Smooth muscle cell (in vitro differentiated cells): ENCODE measurements around the gene TEX35. TPM values are rescaled to one million over a fixed set of nuclear protein-coding genes. Genes with fewer than 3 reads are reported as not detected.

Experiments
- DNase-seq: peaks from one replicate; lab custom pipeline; 2025; ENCODE audit not compliant: unreplicated experiment; lab: John Stamatoyannopoulos, UW
- H2AFZ ChIP-seq: fragments of 200-600 bp; sonication (generic); 2 replicates; pipeline ENCODE4 v1.6.0; 2016; ENCODE audit warnings: antibody characterized with exemption, low read depth, mild to moderate bottlenecking
- H3F3A ChIP-seq: fragments of 200-600 bp; sonication (generic); 2 replicates; pipeline ENCODE4 v1.6.0; 2017; ENCODE audit warnings: antibody characterized with exemption, low read depth
- H3K27ac ChIP-seq: fragments of 200-600 bp; sonication (generic); 2 replicates; pipeline ENCODE4 v1.5.1; 2016; ENCODE audit warnings: low read depth, mild to moderate bottlenecking
- H3K27me3 ChIP-seq: fragments of 200-600 bp; sonication (generic); 2 replicates; pipeline ENCODE4 v1.6.1; 2016; ENCODE audit warnings: low read depth, mild to moderate bottlenecking
- H3K36me3 ChIP-seq: fragments of 200-600 bp; sonication (generic); 2 replicates; pipeline ENCODE4 v1.5.1; 2016; ENCODE audit warnings: low read depth
- H3K4me1 ChIP-seq: fragments of 200-600 bp; sonication (generic); 2 replicates; pipeline ENCODE4 v1.5.1; 2016; ENCODE audit warnings: low read depth
- H3K4me2 ChIP-seq: fragments of 200-600 bp; sonication (generic); 2 replicates; pipeline ENCODE4 v1.6.0; 2016; ENCODE audit warnings: mild to moderate bottlenecking
- H3K4me3 ChIP-seq: fragments of 200-600 bp; sonication (generic); 2 replicates; pipeline ENCODE4 v1.5.1; 2016; ENCODE audit warnings: mild to moderate bottlenecking
- H3K79me2 ChIP-seq: fragments of 200-600 bp; sonication (generic); 2 replicates; pipeline ENCODE4 v1.6.0; 2016; ENCODE audit warnings: low read depth, mild to moderate bottlenecking
- H3K9ac ChIP-seq: fragments of 200-600 bp; sonication (generic); 2 replicates; pipeline ENCODE4 v1.6.0; 2016; ENCODE audit warnings: low read depth
- H3K9me3 ChIP-seq: fragments of 200-600 bp; sonication (generic); replicated peaks from 2 replicates; pipeline ENCODE4 v1.5.1; 2016; ENCODE audit warnings: low read depth
- H4K20me1 ChIP-seq: fragments of 200-600 bp; sonication (generic); 2 replicates; pipeline ENCODE4 v1.6.0; 2016; ENCODE audit warnings: low read depth
- WGBS: methylation state at CpG from one replicate; pipeline ENCODE4 v1.1.7; 2016; ENCODE audit warnings: low lambda C conversion rate; 5-methylcytosine and 5-hydroxymethylcytosine counted together
- polyA plus RNA-seq: library from polyadenylated mRNA; unstranded; fragments of >200 nt; fragmentation: Nextera tagmentation; extraction: Ambion mirVana; gene quantifications from 2 replicates; pipeline ENCODE4 v1.2.1, GENCODE V29; 2016
- total RNA-seq: library from RNA; depleted of rRNA; stranded (reverse); fragments of >200 nt; gene quantifications from 2 replicates; pipeline ENCODE4 v1.2.3, GENCODE V29; 2014
- TF ChIP-seq, protein P1 (sequence below): fragments of 200-600 bp; sonication (generic); IDR thresholded peaks from 2 replicates; pipeline ENCODE4 v1.5.1; 2017; ENCODE audit warnings: borderline replicate concordance, mild to moderate bottlenecking, antibody characterized with exemption; ENCODE audit not compliant: insufficient read depth, poor library complexity, severe bottlenecking

TEX35 gene
- total and polyA plus RNA-seq, 2 experiments from 2014 or later = not detected

DNA sequence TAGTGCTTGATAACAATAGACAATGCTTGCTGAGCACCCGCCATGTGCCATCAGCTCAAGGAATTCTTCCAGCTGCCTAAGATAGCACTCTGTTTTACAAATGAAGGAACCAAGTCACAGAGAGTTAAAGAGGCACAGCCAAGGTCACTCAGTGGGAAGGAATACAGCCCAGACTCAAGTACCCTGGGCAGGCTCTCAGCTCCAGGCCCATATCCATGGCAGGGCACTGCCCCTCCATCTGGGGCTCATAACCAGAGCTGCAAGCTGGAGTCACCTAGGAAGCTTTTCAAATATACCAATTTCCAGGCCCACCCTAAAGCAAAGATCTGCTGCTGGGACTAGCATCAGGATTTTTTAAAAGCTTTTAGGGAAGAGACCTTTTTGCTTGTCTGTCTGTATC is 17.8 kb upstream of the TEX35 start:
- no peak overlapping the region for H3K27ac ChIP-seq
- H2AFZ ChIP-seq = no peak overlapping the region
- no peaks in the 10 kb centered on the region for H3K36me3 ChIP-seq
- no peak overlapping the region for H3K4me2 ChIP-seq
- WGBS = 94% methylated on average over 1 of the region's 1 CpG
- no peaks in the 10 kb centered on the region for H3K4me1 ChIP-seq
- TF ChIP-seq, protein P1, sequence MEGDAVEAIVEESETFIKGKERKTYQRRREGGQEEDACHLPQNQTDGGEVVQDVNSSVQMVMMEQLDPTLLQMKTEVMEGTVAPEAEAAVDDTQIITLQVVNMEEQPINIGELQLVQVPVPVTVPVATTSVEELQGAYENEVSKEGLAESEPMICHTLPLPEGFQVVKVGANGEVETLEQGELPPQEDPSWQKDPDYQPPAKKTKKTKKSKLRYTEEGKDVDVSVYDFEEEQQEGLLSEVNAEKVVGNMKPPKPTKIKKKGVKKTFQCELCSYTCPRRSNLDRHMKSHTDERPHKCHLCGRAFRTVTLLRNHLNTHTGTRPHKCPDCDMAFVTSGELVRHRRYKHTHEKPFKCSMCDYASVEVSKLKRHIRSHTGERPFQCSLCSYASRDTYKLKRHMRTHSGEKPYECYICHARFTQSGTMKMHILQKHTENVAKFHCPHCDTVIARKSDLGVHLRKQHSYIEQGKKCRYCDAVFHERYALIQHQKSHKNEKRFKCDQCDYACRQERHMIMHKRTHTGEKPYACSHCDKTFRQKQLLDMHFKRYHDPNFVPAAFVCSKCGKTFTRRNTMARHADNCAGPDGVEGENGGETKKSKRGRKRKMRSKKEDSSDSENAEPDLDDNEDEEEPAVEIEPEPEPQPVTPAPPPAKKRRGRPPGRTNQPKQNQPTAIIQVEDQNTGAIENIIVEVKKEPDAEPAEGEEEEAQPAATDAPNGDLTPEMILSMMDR = no peak
- no peak overlapping the region for H3K4me3 ChIP-seq
- H3K79me2 ChIP-seq = no peaks in the 10 kb centered on the region
- H4K20me1 ChIP-seq = no peaks in the 10 kb centered on the region
- no peak overlapping the region for H3K9ac ChIP-seq
- H3K27me3 ChIP-seq = no peaks in the 10 kb centered on the region
- no peaks in the 10 kb centered on the region for H3K9me3 ChIP-seq
- DNase-seq = no peak
- no peaks in the 10 kb centered on the region for H3F3A ChIP-seq

DNA sequence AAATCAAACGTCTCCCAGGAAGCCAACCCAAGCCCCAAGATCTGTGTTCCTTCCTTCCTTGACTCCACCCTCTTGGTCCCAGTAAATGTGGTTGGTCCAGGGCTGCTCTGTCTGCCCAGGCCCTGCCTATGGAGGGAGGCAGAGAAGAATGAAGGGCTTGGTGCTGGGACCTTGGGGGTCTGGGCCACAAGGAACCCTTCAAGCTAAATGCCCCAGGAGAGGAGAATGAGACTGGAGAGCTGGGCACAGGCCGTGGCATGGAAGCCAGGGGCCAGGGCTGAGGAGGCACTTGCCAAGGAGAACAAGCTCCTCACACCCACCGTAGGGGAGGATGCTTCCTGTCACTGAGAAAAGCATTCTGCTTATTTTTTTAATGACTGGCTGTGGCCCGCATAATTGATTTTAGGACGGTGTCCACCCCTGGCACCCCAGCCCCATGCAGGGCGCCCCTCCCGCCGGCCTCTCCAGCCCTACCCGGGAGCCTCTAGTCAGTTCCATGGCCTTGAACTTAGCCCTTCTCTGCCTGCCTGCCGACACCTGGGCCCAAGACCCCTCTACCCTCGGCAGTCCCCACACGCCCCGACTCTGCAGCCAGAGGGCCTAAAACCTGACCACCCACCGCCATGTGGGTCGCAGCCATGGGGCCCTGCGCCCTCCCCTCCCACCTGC is 17.0 kb upstream of the TEX35 start:
- DNase-seq = no peak
- H3K79me2 ChIP-seq = no peaks in the 10 kb centered on the region
- TF ChIP-seq, protein P1 = no peak
- H3K4me1 ChIP-seq = no peaks in the 10 kb centered on the region
- H3K9ac ChIP-seq = no peak overlapping the region
- H4K20me1 ChIP-seq = no peaks in the 10 kb centered on the region
- H3K4me2 ChIP-seq = no peak overlapping the region
- H3K27me3 ChIP-seq = no peaks in the 10 kb centered on the region
- no peak overlapping the region for H2AFZ ChIP-seq
- no peak overlapping the region for H3K27ac ChIP-seq
- no peaks in the 10 kb centered on the region for H3K9me3 ChIP-seq
- H3K36me3 ChIP-seq = no peaks in the 10 kb centered on the region
- no peaks in the 10 kb centered on the region for H3F3A ChIP-seq
- H3K4me3 ChIP-seq = no peak overlapping the region
- WGBS = 88% methylated on average over 13 of the region's 16 CpGs

DNA sequence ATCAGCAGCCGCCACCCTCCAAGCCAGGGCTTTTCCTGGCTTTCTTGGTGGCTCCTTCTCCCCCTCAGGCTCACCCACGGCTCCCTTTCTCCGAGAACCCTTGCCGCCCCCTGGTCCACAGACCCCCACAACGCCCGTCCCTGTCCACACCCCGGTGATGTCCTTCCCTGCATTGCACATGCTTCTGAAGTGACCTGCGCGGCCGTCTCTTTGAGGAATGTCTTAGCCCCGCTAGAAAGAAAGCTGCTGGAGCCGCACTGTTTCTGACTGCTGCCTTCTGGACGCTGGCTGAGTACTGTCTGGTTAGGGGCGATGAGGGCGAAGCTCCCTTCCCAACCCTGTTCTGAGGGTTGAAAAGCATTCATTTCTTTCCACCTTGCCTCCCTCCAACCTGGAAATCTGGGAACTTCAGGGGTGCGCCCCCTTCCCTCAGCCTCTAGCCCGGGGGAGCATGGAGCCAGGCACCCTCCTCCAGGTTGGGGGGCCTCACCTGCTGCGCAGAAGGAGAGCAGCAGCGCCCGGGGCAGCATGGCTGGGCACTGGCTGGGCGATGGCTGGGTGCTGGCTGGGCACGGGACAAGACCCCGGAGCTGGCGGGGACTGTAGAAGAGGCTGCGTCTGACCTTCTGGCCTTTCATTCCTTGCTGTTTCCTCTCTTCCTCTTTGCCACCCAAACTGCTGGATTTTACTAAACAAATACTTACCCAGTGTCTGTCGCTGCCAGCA is 16.3 kb upstream of the TEX35 start, which contains the start of gene CLEC20A:
Gene CLEC20A, minus strand, starts transcription at position 555 of the 726 bp plus-strand sequence. Its CDS starts 25 bp downstream, at position 530.
- no peaks in the 10 kb centered on the region for H3F3A ChIP-seq
- no peak for DNase-seq
- no peak within 1 kb of the TSS for H2AFZ ChIP-seq
- 97% methylated on average over 26 of the region's 26 CpGs for WGBS
- H3K9ac ChIP-seq = no peak within 1 kb of the TSS
- TF ChIP-seq, protein P1 = no peak
- H3K4me3 ChIP-seq = no peak within 1 kb of the TSS
- no peaks in the 10 kb centered on the region for H4K20me1 ChIP-seq
- H3K36me3 ChIP-seq = no peaks in the 10 kb centered on the region
- H3K4me2 ChIP-seq = no peak within 1 kb of the TSS
- no peaks in the 10 kb centered on the region for H3K9me3 ChIP-seq
- H3K27me3 ChIP-seq = no peaks in the 10 kb centered on the region
- no peaks in the 10 kb centered on the region for H3K79me2 ChIP-seq
- H3K27ac ChIP-seq = no peak within 1 kb of the TSS
- no peaks in the 10 kb centered on the region for H3K4me1 ChIP-seq
